ENCODE data around the gene ZBTB24. TPM values are rescaled to one million over a fixed set of nuclear protein-coding genes. Genes with fewer than 3 reads are reported as not detected.
"Not testable (repeated sequence)": the region's sequence is repeated elsewhere in the genome, so short reads cannot be mapped to it uniquely, and the experiment has no call there.

Gene ZBTB24
- total RNA-seq, 2 donors from 2014 or later: 5.5 to 5.8 TPM

GRCh38 chr6:109475625-109476024 lies 7.4 kb downstream of the ZBTB24 start:
- DNase-seq (ENCODE audit: low spot score): no peak

GRCh38 chr6:109474995-109475394 lies 8.0 kb downstream of the ZBTB24 start:
- no peak for DNase-seq (ENCODE audit: low spot score)
- intact Hi-C loops (cut with DNase I): no loop called here

More at GRCh38 chr6:109475625-109476024, 7.4 kb downstream of the ZBTB24 start:
- intact Hi-C loops (cut with DNase I): no loop called here

GRCh38 chr6:109473120-109473519 lies 9.9 kb downstream of the ZBTB24 start:
- no peak for DNase-seq (ENCODE audit: low spot score)
- intact Hi-C loops (cut with DNase I): no loop called here

GRCh38 chr6:109472132-109472995 lies 10.7 kb downstream of the ZBTB24 start:
- no peak for DNase-seq (ENCODE audit: low spot score)
- intact Hi-C loops (cut with DNase I): no loop called here

- intact Hi-C loops (cut with DNase I): no loop called here
- DNase-seq (ENCODE audit: low spot score): no peak
These were observed 11.8 kb downstream of the ZBTB24 start for GRCh38 chr6:109471105-109471810.

GRCh38 chr6:109469591-109470189 lies 13.3 kb downstream of the ZBTB24 start:
- no peak for DNase-seq (ENCODE audit: low spot score)
- intact Hi-C loops (cut with DNase I): no loop called here

GRCh38 chr6:109467696-109468095 lies 15.3 kb downstream of the ZBTB24 start:
- no peak for DNase-seq (ENCODE audit: low spot score)
- intact Hi-C loops (cut with DNase I): no loop called here

- intact Hi-C loops (cut with DNase I): no loop called here
These were observed 16.7 kb downstream of the ZBTB24 start for GRCh38 chr6:109466212-109466923.

GRCh38 chr6:109465772-109466171 lies 17.2 kb downstream of the ZBTB24 start:
- DNase-seq (ENCODE audit: low spot score): no peak
- intact Hi-C loops (cut with DNase I): no loop called here

More at GRCh38 chr6:109466212-109466923, 16.7 kb downstream of the ZBTB24 start:
- no peak for DNase-seq (ENCODE audit: low spot score)

GRCh38 chr6:109461733-109462526 lies 21.1 kb downstream of the ZBTB24 start:
- intact Hi-C loops (cut with DNase I): no loop called here
- no peak for DNase-seq (ENCODE audit: low spot score)

- intact Hi-C loops (cut with DNase I); DNase-seq (ENCODE audit: low spot score): not testable (repeated sequence)
These were observed 21.8 kb downstream of the ZBTB24 start for GRCh38 chr6:109461205-109461604.

GRCh38 chr6:109460161-109460829 lies 22.7 kb downstream of the ZBTB24 start:
- no peak for DNase-seq (ENCODE audit: low spot score)
- intact Hi-C loops (cut with DNase I): no loop called here

- intact Hi-C loops (cut with DNase I): no loop called here
- DNase-seq (ENCODE audit: low spot score): no peak
These were observed 24.1 kb downstream of the ZBTB24 start for GRCh38 chr6:109458774-109459531.

GRCh38 chr6:109457562-109457996 lies 25.4 kb downstream of the ZBTB24 start:
- intact Hi-C loops (cut with DNase I): no loop called here
- DNase-seq (ENCODE audit: low spot score): no peak

- peak; percentile 92 for DNase-seq (ENCODE audit: low spot score)
These were observed 26.1 kb downstream of the ZBTB24 start for GRCh38 chr6:109456710-109457561.

GRCh38 chr6:109456111-109456583 lies 26.9 kb downstream of the ZBTB24 start:
- DNase-seq (ENCODE audit: low spot score): no peak
- intact Hi-C loops (cut with DNase I): no loop called here

More at GRCh38 chr6:109456710-109457561, 26.1 kb downstream of the ZBTB24 start:
- intact Hi-C loops (cut with DNase I): no loop called here

Measured in posterior vena cava (tissue), 2 donors.